HepG2 (cell line): ENCODE measurements around the gene TMTC2. TPM values are rescaled to one million over a fixed set of nuclear protein-coding genes. Genes with fewer than 3 reads are reported as not detected.

ENCODE experiments used
- ATAC-seq: fragments of 200-7000 bp; cut with Tn5 transposase; 3 replicates; pipeline ENCODE4 v1.9.1; 2020; ENCODE audit warnings: mild to moderate bottlenecking, moderate library complexity
- BruUV-seq: library from RNA; stranded (reverse); fragments of 400-500 nt; replicated peaks from 2 replicates; lab custom pipeline; 2021; lab: Mats Ljungman, UMichigan
- CTCF ChIA-PET: fragments of 300-600 bp; formaldehyde crosslinking; extraction: SDS; loops from one replicate; lab custom pipeline; 2021; ENCODE audit warnings: low total read pairs, inconsistent platforms, low intra/inter-chr PET ratio; lab: Yijun Ruan, JAX
- POLR2A ChIA-PET: fragments of 350-600 bp; sonication (Branson Sonifier 250); formaldehyde crosslinking; loops from one replicate; lab custom pipeline; 2020; ENCODE audit warnings: antibody characterized with exemption, inconsistent platforms; lab: Yijun Ruan, JAX
- DNase-seq: peaks from one replicate; pipeline ENCODE4 v3.0.0-alpha.2; 2015; ENCODE audit warnings: low spot score
- FAIRE-seq: peaks from 3 replicates; lab custom pipeline; 2011; peaks lifted over from hg19 to GRCh38; lab: Jason Lieb, UNC
- H2AFZ ChIP-seq: one replicate; pipeline ENCODE4 v1.6.1; 2011; ENCODE audit warnings: low read length, inconsistent platforms
- H3K27ac ChIP-seq: fragments of 300-600 bp; 3 replicates; pipeline ENCODE4 v1.8.0; 2011; ENCODE audit warnings: mixed run types, mild to moderate bottlenecking, mixed read lengths, low read length, inconsistent platforms; ENCODE audit not compliant: insufficient read depth; ENCODE audit errors: extremely low read length
- H3K27me3 ChIP-seq, 2 experiments: fragments of 200-600 bp in 1 of 2; 2 replicates in 1 of 2; 3 replicates in 1 of 2; pipeline versions ENCODE4 v1.6.0 to v1.8.0; 2011; ENCODE audit warnings: low read length in 2 of 2, mild to moderate bottlenecking in 2 of 2, moderate library complexity in 2 of 2, inconsistent platforms in 1 of 2; ENCODE audit not compliant: insufficient read depth in 2 of 2, control insufficient read depth in 1 of 2
- H3K36me3 ChIP-seq, 2 experiments: fragments of 200-600 bp in 1 of 2; replicated peaks in 1 of 2; 2 replicates in 1 of 2; 3 replicates in 1 of 2; pipeline versions ENCODE4 v1.5.1 to v1.8.0; 2011; ENCODE audit warnings: low read length in 2 of 2, inconsistent platforms in 1 of 2; ENCODE audit not compliant: insufficient read depth in 2 of 2, control insufficient read depth in 1 of 2
- H3K4me1 ChIP-seq: 2 replicates; pipeline ENCODE4 v1.5.1; 2012; ENCODE audit warnings: low read length, inconsistent platforms; ENCODE audit not compliant: insufficient read depth
- H3K4me2 ChIP-seq: 2 replicates; pipeline ENCODE4 v1.6.0; 2011; ENCODE audit warnings: low read depth, low read length, inconsistent platforms
- H3K4me3 ChIP-seq, 3 experiments: fragments of 200-600 bp in 1 of 3; sonication (generic), shearing (Covaris generic) in 1 of 3; replicated peaks in 1 of 3; 2 replicates each; pipeline ENCODE4 v1.5.1; 2011 to 2016; ENCODE audit warnings: low read length in 3 of 3, inconsistent platforms in 2 of 3, low read depth in 2 of 3, mild to moderate bottlenecking in 2 of 3, control low read depth in 1 of 3, mixed read lengths in 1 of 3; ENCODE audit not compliant: insufficient read depth in 1 of 3
- H3K79me2 ChIP-seq: one replicate; pipeline ENCODE4 v1.6.1; 2011; ENCODE audit warnings: low read length, inconsistent platforms; ENCODE audit not compliant: insufficient read depth
- H3K9ac ChIP-seq: 2 replicates; pipeline ENCODE4 v1.6.0; 2011; ENCODE audit warnings: mild to moderate bottlenecking, low read depth, low read length, inconsistent platforms; ENCODE audit not compliant: insufficient read depth
- H3K9me3 ChIP-seq: 2 replicates; pipeline ENCODE4 v1.5.1; 2012; ENCODE audit warnings: mild to moderate bottlenecking, low read length
- H4K20me1 ChIP-seq: 2 replicates; pipeline ENCODE4 v1.6.0; 2011; ENCODE audit warnings: inconsistent platforms, mild to moderate bottlenecking, low read length, moderate library complexity; ENCODE audit not compliant: insufficient read depth
- CHCHD3 ChIP-seq: sonication (generic); formaldehyde crosslinking; IDR thresholded peaks from 2 replicates; pipeline ENCODE4 v1.8.0; 2022; ENCODE audit warnings: mild to moderate bottlenecking, missing genetic modification reagents, moderate library complexity
- NCOA1 ChIP-seq: sonication (generic); formaldehyde crosslinking; IDR thresholded peaks from 2 replicates; pipeline ENCODE4 v1.9.0; 2021; ENCODE audit warnings: missing genetic modification reagents
- NFE2 ChIP-seq: sonication (generic); formaldehyde crosslinking; IDR thresholded peaks from 2 replicates; pipeline ENCODE4 v1.4.0; 2020; ENCODE audit warnings: missing genetic modification reagents
- PTBP1 ChIP-seq: fragments of 200-400 bp; formaldehyde crosslinking; IDR thresholded peaks from 2 replicates; pipeline ENCODE4 v1.6.1; 2018; ENCODE audit warnings: low read length, low read depth; ENCODE audit not compliant: poor library complexity, severe bottlenecking
- TRIM22 ChIP-seq: fragments of 450-650 bp; IDR thresholded peaks from 2 replicates; pipeline ENCODE4 v1.6.1; 2017
- TSC22D2 ChIP-seq: sonication (generic); formaldehyde crosslinking; IDR thresholded peaks from 2 replicates; pipeline ENCODE4 v1.5.1; 2020; ENCODE audit warnings: missing genetic modification reagents, mild to moderate bottlenecking, borderline replicate concordance
- ZBTB25 ChIP-seq: IDR thresholded peaks from 2 replicates; pipeline ENCODE4 v1.6.1; 2018; ENCODE audit warnings: missing genetic modification reagents
- ZNF143 ChIP-seq: sonication (generic); formaldehyde crosslinking; IDR thresholded peaks from 2 replicates; pipeline ENCODE4 v1.4.0; 2020; ENCODE audit warnings: missing genetic modification reagents
- ZNF687 ChIP-seq: sonication (generic); formaldehyde crosslinking; IDR thresholded peaks from 2 replicates; pipeline ENCODE4 v1.5.1; 2020; ENCODE audit warnings: mild to moderate bottlenecking, missing genetic modification reagents, moderate library complexity
- ZNF781 ChIP-seq: sonication (generic); formaldehyde crosslinking; IDR thresholded peaks from 2 replicates; pipeline ENCODE4 v1.5.1; 2020; ENCODE audit warnings: borderline replicate concordance, mild to moderate bottlenecking, missing genetic modification reagents; ENCODE audit errors: not compliant biosample characterization
- ZZZ3 ChIP-seq: sonication (generic); formaldehyde crosslinking; IDR thresholded peaks from 2 replicates; pipeline ENCODE4 v1.4.0; 2020; ENCODE audit warnings: missing genetic modification reagents, mild to moderate bottlenecking, borderline replicate concordance
- WGBS: methylation state at CpG from one replicate; pipeline ENCODE4 v1.1.6; 2017; ENCODE audit warnings: low lambda C conversion rate; 5-methylcytosine and 5-hydroxymethylcytosine counted together
- in situ Hi-C: cut with HindIII; loops from 2 replicates; pipeline ENCODE4 v1.10.0; 2017; ENCODE audit warnings: low pct_unique_long_range_greater_than_20kb; ENCODE audit not compliant: extremely low pct_ligation_motif_present
- intact Hi-C: fragments of 100-400 bp; cut with micrococcal nuclease; formaldehyde crosslinking; loops from one replicate; pipeline ENCODE4 v1.10.0; 2022; ENCODE audit not compliant: unreplicated experiment
- polyA plus RNA-seq, 8 experiments: library from polyadenylated mRNA; depleted of rRNA in 3 of 8; stranded (reverse) in 7 of 8; unstranded in 1 of 8; fragments of >200 nt; fragmentation: Illumina TruSeq in 4 of 8; extraction: Trizol in 4 of 8; gene quantifications; 2 replicates each; pipeline versions ENCODE4 v1.2.1 to v1.2.3, GENCODE V29; 2011 to 2016; ENCODE audit warnings: low read depth in 4 of 8, missing spikeins in 1 of 8, mixed read lengths in 1 of 8; ENCODE audit not compliant: insufficient read depth in 1 of 8
- total RNA-seq, 5 experiments: library from RNA; depleted of rRNA; stranded (reverse); fragments of >200 nt; fragmentation: Illumina TruSeq; extraction: Trizol; gene quantifications; 2 replicates each; pipeline ENCODE4 v1.2.3, GENCODE V29; 2016; ENCODE audit warnings: low read depth in 1 of 5

TMTC2 gene
- total and polyA plus RNA-seq, 2 of the 13 experiments (the other 11 are each of a cell fraction or from before 2014, with no cell fraction given) = 0.55 to 0.63 TPM

- POLR2A ChIA-PET = no interaction called here
- FAIRE-seq (no peak), DNase-seq (no peak), ATAC-seq (no peak)
- CTCF ChIA-PET = no interaction called here
- H3K27ac ChIP-seq = no peak overlapping the region
- no peak overlapping the region for H3K4me2 ChIP-seq
- intact Hi-C loops = no loop called here
- in situ Hi-C loops = no loop called here
- H2AFZ ChIP-seq = no peak overlapping the region
- no peaks in the 10 kb centered on the region for H3K36me3 ChIP-seq
- 14% methylated on average over 4 of the region's 4 CpGs for WGBS
- H3K4me3 ChIP-seq = no peak overlapping the region
- no peaks in the 10 kb centered on the region for H3K9me3 ChIP-seq
- no TSS peak for BruUV-seq
- no peaks in the 10 kb centered on the region for H3K79me2 ChIP-seq
- H3K4me1 ChIP-seq = no peaks in the 10 kb centered on the region
- no peaks in the 10 kb centered on the region for H4K20me1 ChIP-seq
- H3K9ac ChIP-seq = no peak overlapping the region
- H3K27me3 ChIP-seq = no peaks in the 10 kb centered on the region
- TF ChIP-seq TRIM22 (no peak), ZNF687 (CRISPR knock-in tag) (no peak), NCOA1 (CRISPR knock-in tag) (no peak), ZBTB25 (CRISPR knock-in tag) (no peak), NFE2 (CRISPR knock-in tag) (no peak), PTBP1 (no peak), CHCHD3 (CRISPR knock-in tag) (no peak), ZNF781 (CRISPR knock-in tag) (no peak), ZNF143 (CRISPR knock-in tag) (no peak), TSC22D2 (CRISPR knock-in tag) (no peak), ZZZ3 (CRISPR knock-in tag) (no peak)
These were observed 179.6 kb downstream of the TMTC2 start for GRCh38 chr12:82866227-82866775.
